ENCODE results near the gene PCNX2.

- TF ChIP-seq CTCF (IDR thresholded peaks at IDR 0.05), result no peak
- no peak for TF ChIP-seq POLR2A (IDR thresholded peaks at IDR 0.05)
These were observed 20.3 kb upstream of the PCNX2 start for GRCh38 chr1:233315718-233316301.

Data from testis (tissue), 2 donors.